ENCODE results near the gene PPP4C.

The PPP4C gene

DNA sequence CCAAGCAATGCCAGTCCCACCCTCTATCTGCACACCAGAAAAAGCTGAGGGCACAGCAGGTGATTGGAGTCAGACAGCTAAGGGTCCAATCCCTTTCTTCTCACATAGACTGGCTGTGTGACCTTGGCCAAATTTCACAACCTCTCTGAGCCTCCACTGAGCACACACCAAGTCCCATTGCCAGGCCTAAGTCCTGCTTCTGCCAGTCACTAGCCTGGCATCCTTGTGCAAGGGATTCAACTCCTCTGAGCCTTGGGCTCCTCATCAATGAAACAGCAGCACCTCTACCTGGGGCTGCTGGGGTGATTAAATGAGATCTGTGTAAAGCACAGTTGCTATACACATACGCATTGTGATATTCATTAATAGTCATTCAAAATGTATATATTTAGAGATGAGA, 29.2 kb upstream of the PPP4C start:
- Mint-ChIP-seq H3K4me3 (no peak overlapping the region), H3K9me3 (no peaks in the 10 kb centered on the region), H3K27ac (no peak overlapping the region), H3K36me3 (ENCODE audit: low read depth) (no peaks in the 10 kb centered on the region), H3K4me1 (ENCODE audit: low read depth) (peaks cover 2% of the 10 kb centered on the region), H3K27me3 (peaks cover 3% of the 10 kb centered on the region)
- DNase-seq, result no peak

GRCh38 chr16:30049871-30050270, 25.9 kb upstream of the PPP4C start:
- Mint-ChIP-seq H3K9me3 (no peaks in the 10 kb centered on the region), H3K4me1 (ENCODE audit: low read depth) (peaks cover 17% of the 10 kb centered on the region), H3K4me3 (no peak overlapping the region), H3K36me3 (ENCODE audit: low read depth) (no peaks in the 10 kb centered on the region), H3K27me3 (no peaks in the 10 kb centered on the region), H3K27ac (no peak overlapping the region)
- no peak for DNase-seq

DNA sequence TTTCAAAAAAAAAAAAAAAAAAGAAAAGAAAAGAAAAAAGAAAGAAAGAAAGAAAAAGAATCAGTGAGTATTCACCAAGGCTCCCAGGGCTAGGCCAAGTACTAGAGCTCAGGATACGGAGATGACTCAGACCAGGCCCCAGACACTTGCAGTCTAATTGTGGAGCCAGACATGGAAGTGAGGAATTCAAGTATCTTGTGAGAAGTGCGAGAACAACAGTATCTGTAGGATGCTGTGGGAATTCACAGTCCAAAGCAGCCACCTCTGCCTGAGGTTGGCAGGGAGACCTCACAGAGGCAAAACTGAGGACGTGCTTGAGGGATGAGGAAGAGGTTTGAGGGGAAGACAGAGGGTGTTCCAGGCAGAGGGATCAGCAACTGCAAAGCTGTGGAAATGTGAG, 24.3 kb upstream of the PPP4C start:
- no peak for DNase-seq
- H3K27me3 Mint-ChIP-seq, result no peaks in the 10 kb centered on the region
- peak overlapping the region; percentile 80 for H3K27ac Mint-ChIP-seq
- no peaks in the 10 kb centered on the region for H3K9me3 Mint-ChIP-seq
- H3K4me1 Mint-ChIP-seq (ENCODE audit: low read depth), result peaks cover 25% of the 10 kb centered on the region
- H3K36me3 Mint-ChIP-seq (ENCODE audit: low read depth), result no peaks in the 10 kb centered on the region
- peak overlapping the region; percentile 62 for H3K4me3 Mint-ChIP-seq

DNA sequence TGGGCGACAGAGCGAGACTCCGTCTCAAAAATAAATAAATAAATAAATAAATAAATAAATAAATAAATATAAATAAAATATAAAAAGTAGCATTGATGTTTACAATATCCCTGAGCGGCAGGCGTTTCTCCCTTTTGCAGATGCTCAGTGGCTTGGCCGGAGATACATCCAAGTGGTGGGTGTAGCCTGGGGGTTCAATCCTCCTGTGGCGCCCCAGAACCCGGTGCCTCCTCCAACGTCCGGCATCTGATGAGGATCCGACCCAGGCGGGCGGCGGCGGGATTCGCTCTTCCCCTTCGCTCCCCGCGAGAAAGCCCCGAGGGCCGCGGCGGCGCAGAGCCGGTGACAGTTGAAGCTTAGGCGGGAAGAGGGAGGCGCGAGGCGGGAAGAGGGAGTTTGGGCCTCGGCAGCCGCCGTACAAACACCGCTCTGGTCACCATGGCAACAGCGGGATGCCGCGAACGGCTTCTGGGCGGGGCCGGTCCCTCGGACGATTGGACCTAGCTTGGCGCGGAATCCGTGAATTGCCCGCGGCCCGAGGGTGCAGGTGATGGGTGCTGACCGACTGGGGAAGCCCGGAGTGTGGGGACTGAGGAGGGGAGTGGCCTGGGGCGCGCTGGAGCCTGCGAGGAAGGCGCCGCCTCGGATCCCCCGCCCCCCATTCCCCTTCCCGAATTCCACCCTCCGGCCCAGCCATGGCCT, 23.0 kb upstream of the PPP4C start:
- Mint-ChIP-seq H3K27ac (peak overlapping the region; percentile 90), H3K4me3 (peak overlapping the region; percentile 83), H3K36me3 (ENCODE audit: low read depth) (no peaks in the 10 kb centered on the region), H3K27me3 (no peaks in the 10 kb centered on the region), H3K4me1 (ENCODE audit: low read depth) (peaks cover 25% of the 10 kb centered on the region), H3K9me3 (no peaks in the 10 kb centered on the region)
- DNase-seq, result peak; percentile 93

DNA sequence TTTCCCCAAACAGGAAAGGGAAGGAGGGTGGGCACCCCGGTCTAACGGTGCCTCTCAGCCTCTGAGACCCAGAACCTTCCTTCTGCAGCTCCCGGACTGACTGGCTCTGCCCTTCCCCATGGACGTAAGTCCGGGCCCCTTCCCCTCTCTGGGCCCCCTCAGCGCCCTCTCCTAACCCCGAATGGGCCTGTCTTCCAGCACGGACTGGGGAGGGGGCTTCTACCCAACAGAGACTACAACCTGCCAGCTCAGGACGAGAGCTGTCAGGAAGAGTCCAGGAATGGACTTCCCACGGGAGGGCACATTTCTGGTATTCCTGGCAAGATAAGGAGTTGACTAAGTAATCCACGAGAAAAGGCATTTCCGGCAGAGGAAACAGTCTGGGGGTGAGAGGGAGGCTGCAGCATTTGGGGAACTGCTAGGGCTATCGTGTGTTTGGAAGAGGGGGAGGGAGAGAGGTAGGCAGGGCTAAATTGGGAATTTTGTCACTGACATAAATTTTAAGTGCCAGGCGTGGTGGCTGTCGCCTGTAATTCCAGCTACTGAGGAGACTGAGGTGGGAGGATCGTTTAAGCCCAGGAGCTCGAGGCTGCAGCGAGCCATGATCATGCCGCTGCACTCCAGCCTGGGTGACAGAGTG, 22.3 kb upstream of the PPP4C start:
- H3K4me3 Mint-ChIP-seq, result peak overlapping the region; percentile 83
- peak overlapping the region; percentile 16 for H3K27ac Mint-ChIP-seq
- peaks cover 25% of the 10 kb centered on the region for H3K4me1 Mint-ChIP-seq (ENCODE audit: low read depth)
- DNase-seq, result no peak
- no peaks in the 10 kb centered on the region for H3K27me3 Mint-ChIP-seq
- no peaks in the 10 kb centered on the region for H3K36me3 Mint-ChIP-seq (ENCODE audit: low read depth)
- H3K9me3 Mint-ChIP-seq, result no peaks in the 10 kb centered on the region

DNA sequence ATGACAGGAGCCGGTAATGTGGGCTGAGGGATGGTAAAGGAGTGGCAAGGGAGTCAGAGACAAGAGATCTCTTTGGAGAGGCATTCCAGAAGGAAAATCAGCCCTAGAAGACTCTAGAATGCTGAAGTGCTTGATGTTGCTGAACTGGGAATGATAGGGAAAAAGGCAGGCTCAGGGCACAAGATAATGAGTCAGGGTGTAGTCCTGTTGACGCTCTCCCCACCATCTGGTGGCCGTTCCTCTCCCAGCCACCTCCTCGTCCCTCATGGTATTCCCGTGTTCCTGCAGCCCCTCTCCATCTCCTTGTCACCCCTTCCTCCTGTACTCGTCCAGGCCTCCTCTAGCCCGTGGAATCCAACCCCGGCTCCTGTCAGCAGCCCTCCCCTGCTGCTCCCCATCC, 21.3 kb upstream of the PPP4C start:
- Mint-ChIP-seq H3K4me3 (peak overlapping the region; percentile 41), H3K4me1 (ENCODE audit: low read depth) (peaks cover 25% of the 10 kb centered on the region), H3K36me3 (ENCODE audit: low read depth) (no peaks in the 10 kb centered on the region), H3K27ac (no peak overlapping the region), H3K9me3 (no peaks in the 10 kb centered on the region), H3K27me3 (no peaks in the 10 kb centered on the region)
- no peak for DNase-seq

GRCh38 chr16:30054959-30055553, 20.7 kb upstream of the PPP4C start:
- H3K36me3 Mint-ChIP-seq (ENCODE audit: low read depth), result no peaks in the 10 kb centered on the region
- H3K27me3 Mint-ChIP-seq, result no peaks in the 10 kb centered on the region
- peaks cover 25% of the 10 kb centered on the region for H3K4me1 Mint-ChIP-seq (ENCODE audit: low read depth)
- H3K9me3 Mint-ChIP-seq, result no peaks in the 10 kb centered on the region
- H3K4me3 Mint-ChIP-seq, result no peak overlapping the region
- H3K27ac Mint-ChIP-seq, result peak overlapping the region; percentile 26
- DNase-seq, result peak; percentile 66

GRCh38 chr16:30060346-30060745, 15.4 kb upstream of the PPP4C start:
- Mint-ChIP-seq H3K27ac (no peak overlapping the region), H3K9me3 (no peaks in the 10 kb centered on the region), H3K36me3 (ENCODE audit: low read depth) (peaks cover 14% of the 10 kb centered on the region), H3K4me3 (no peak overlapping the region), H3K4me1 (ENCODE audit: low read depth) (peaks cover 14% of the 10 kb centered on the region), H3K27me3 (no peaks in the 10 kb centered on the region)
- DNase-seq, result no peak

DNA sequence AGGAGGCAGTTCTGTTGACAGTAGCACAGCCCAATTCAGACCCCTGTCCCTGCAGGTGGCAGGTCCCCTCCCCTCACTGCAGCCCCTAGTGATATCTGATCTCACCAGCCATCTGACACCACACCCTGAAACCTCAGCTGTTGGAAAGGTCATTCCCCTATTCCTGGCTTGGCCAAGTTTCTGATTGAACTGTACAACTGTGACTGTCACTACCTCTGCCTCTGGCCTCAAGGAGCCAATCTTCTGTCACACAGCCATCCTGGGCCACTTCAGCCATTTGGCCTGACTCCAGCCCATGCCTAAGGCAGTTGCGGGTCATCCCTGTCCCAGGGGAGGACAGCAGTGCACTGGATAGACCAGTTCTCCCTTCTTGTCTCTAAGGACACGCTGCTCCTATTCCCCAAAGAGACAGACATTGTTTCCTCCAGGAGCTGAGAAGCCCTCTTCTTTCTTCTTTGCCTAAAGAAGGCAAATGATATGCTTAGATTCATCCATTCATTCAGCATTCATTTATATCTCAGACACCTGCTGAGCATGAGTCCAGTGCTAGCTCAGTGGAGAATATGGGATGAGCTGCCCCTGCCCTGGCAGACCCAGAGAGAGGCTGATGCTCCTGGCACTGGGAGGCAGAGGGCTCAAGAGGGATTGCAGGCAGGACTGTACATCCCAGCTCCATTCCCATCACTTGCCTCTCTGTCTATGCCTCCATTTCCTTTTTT, 14.8 kb upstream of the PPP4C start:
- no peaks in the 10 kb centered on the region for H3K9me3 Mint-ChIP-seq
- H3K4me3 Mint-ChIP-seq, result no peak overlapping the region
- no peak overlapping the region for H3K27ac Mint-ChIP-seq
- no peak for DNase-seq
- H3K27me3 Mint-ChIP-seq, result no peaks in the 10 kb centered on the region
- peaks cover 19% of the 10 kb centered on the region for H3K36me3 Mint-ChIP-seq (ENCODE audit: low read depth)
- peaks cover 11% of the 10 kb centered on the region for H3K4me1 Mint-ChIP-seq (ENCODE audit: low read depth)

- Mint-ChIP-seq H3K27me3 (no peaks in the 10 kb centered on the region), H3K9me3 (no peaks in the 10 kb centered on the region), H3K36me3 (ENCODE audit: low read depth) (peaks cover 41% of the 10 kb centered on the region), H3K4me1 (ENCODE audit: low read depth) (peaks cover 26% of the 10 kb centered on the region), H3K27ac (peak overlapping the region; percentile 99), H3K4me3 (peak overlapping the region; percentile 99)
- no peak for DNase-seq
These were observed 12.4 kb upstream of the PPP4C start for GRCh38 chr16:30063278-30063892.

- H3K4me1 Mint-ChIP-seq (ENCODE audit: low read depth), result peaks cover 33% of the 10 kb centered on the region
- DNase-seq, result peak; percentile 83
- no peaks in the 10 kb centered on the region for H3K27me3 Mint-ChIP-seq
- peak overlapping the region; percentile 99 for H3K27ac Mint-ChIP-seq
- H3K4me3 Mint-ChIP-seq, result peak overlapping the region; percentile 99
- H3K9me3 Mint-ChIP-seq, result no peaks in the 10 kb centered on the region
- H3K36me3 Mint-ChIP-seq (ENCODE audit: low read depth), result peaks cover 49% of the 10 kb centered on the region
These were observed 11.7 kb upstream of the PPP4C start for GRCh38 chr16:30063893-30064728.

DNA sequence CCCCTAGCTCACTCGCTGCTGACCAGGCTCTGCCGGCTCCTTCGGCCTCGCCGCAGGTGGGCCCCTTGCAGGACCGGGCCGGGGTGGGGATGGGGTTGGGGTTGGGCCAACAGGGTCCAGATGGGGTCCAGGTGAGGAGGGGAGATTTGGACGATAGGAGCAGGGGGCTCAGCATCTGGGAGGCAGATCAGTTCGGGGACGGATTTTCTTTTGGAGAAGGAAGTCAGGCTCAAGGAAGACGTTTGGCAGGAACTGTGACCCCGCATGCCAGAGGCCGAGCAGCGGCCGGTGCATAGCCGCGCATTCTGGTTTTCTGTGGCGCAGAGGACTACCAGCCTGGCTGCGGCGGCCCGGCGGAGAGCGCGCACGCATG, 11.1 kb upstream of the PPP4C start:
- no peak for DNase-seq
- Mint-ChIP-seq H3K36me3 (ENCODE audit: low read depth) (peaks cover 55% of the 10 kb centered on the region), H3K4me1 (ENCODE audit: low read depth) (peaks cover 39% of the 10 kb centered on the region), H3K27me3 (no peaks in the 10 kb centered on the region), H3K27ac (peak overlapping the region; percentile 99), H3K4me3 (peak overlapping the region; percentile 99), H3K9me3 (no peaks in the 10 kb centered on the region)

DNA sequence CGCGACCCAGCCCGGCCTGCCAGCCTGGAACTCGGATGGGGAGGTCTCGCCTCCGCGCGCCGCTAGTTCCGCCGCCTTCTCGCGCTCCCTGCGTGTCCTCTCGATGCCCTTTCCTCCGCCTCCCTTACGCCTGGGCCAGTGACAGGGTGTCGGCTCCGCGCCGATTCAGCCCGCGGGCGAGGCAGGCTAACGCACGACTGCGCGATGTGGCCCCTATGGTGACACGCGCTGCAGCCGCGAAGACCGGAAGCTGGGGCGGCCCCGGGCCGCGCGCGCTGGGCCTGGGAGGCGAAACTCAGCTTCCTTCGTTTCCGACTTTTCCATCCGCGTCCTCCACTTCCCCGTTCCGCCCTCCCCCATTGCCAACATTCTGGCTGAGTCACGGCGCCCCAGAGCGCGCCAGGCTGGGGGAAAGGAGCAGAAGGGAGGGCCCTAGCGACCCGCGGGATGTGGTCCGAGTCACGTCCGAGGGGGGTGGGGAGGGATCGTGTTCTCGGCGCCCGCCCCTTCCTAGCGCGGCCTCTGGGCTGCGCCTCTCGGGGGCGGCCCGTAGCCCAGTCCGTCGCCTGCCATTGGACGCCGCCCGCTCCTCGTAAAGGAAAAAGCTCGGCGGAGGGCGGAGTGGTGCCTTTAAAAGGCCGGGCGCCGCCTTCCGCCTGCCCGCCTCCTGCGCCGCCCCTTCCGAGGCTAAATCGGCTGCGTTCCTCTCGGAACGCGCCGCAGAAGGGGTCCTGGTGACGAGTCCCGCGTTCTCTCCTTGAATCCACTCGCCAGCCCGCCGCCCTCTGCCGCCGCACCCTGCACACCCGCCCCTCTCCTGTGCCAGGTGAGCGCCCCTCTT, 10.5 kb upstream of the PPP4C start, which contains the start of gene ALDOA:
Gene ALDOA, plus strand, starts transcription at position 659 of the 841 bp plus-strand sequence. CDS start 1,138 bp downstream, outside the sequence.
- Mint-ChIP-seq H3K4me1 (ENCODE audit: low read depth) (peaks cover 45% of the 10 kb centered on the region), H3K4me3 (peak within 1 kb of the TSS; percentile 99), H3K27me3 (no peaks in the 10 kb centered on the region), H3K36me3 (ENCODE audit: low read depth) (peaks cover 61% of the 10 kb centered on the region), H3K27ac (peak within 1 kb of the TSS; percentile 99), H3K9me3 (no peaks in the 10 kb centered on the region)
- DNase-seq, result peak; percentile 97
